GM13977 (cell line): ENCODE results near the gene ZNF135.

Experiments
- DNase-seq: peaks from one replicate; pipeline ENCODE4 v3.0.0; 2012; ENCODE audit warnings: low spot score
- CTCF ChIP-seq: IDR thresholded peaks from 2 replicates; pipeline ENCODE4 v1.5.1; 2012; ENCODE audit warnings: mild to moderate bottlenecking, control low read depth; ENCODE audit not compliant: insufficient read depth; ENCODE audit errors: extremely low read depth, missing control alignments
- in situ Hi-C: fragments of 300-500 bp; cut with MboI; formaldehyde crosslinking; loops from one replicate; pipeline ENCODE4 v1.12.0; 2022; ENCODE audit warnings: low sequenced_read_pairs, low pct_unique_long_range_greater_than_20kb, mixed read lengths, inconsistent platforms; ENCODE audit not compliant: unreplicated experiment

The ZNF135 gene

GRCh38 chr19:58021541-58022282, 37.4 kb upstream of the ZNF135 start:
- peak; percentile 50 for DNase-seq
- peak; percentile 6 for TF ChIP-seq CTCF
- in situ Hi-C loops = no loop called here

- DNase-seq = no peak
- in situ Hi-C loops = no loop called here
- no peak for TF ChIP-seq CTCF
Observed at GRCh38 chr19:58022283-58022660, 36.8 kb upstream of the ZNF135 start.

- no peak for TF ChIP-seq CTCF
- DNase-seq = no peak
- in situ Hi-C loops = no loop called here
Observed at GRCh38 chr19:58024661-58025060, 34.4 kb upstream of the ZNF135 start.

- in situ Hi-C loops = no loop called here
- no peak for DNase-seq
- no peak for TF ChIP-seq CTCF
Observed at GRCh38 chr19:58033741-58034476, 25.2 kb upstream of the ZNF135 start, which contains the start of gene ZSCAN1. TSS of gene ZSCAN1 (plus strand) at chr19:58034025. CDS start at chr19:58037837, 3,812 bp downstream.

GRCh38 chr19:58034477-58034793, 24.6 kb upstream of the ZNF135 start:
- no peak for DNase-seq
- in situ Hi-C loops = no loop called here
- TF ChIP-seq CTCF = no peak

- no peak for DNase-seq
- in situ Hi-C loops = no loop called here
- no peak for TF ChIP-seq CTCF
Observed at GRCh38 chr19:58035863-58036262, 23.2 kb upstream of the ZNF135 start.
